ENCODE measurements around the gene MESP1. TPM values are rescaled to one million over a fixed set of nuclear protein-coding genes. Genes with fewer than 3 reads are reported as not detected.
A peak's percentile ranks its signal among the peaks of the same experiment; 100 is the strongest.

The MESP1 gene
- total and polyA plus RNA-seq, 2 of the 13 experiments (the other 11 are each of a cell fraction or from before 2014, with no cell fraction given) = not detected

GRCh38 chr15:89760303-89761008, 9.4 kb upstream of the MESP1 start (continued):
- TF ChIP-seq ZFAT (CRISPR knock-in tag; conservative IDR thresholded peaks at IDR 0.05) (no peak), BRD4 (CRISPR knock-in tag; IDR thresholded peaks at IDR 0.05) (no peak), ZNF770 (CRISPR knock-in tag; IDR thresholded peaks at IDR 0.05) (no peak), ARNT (IDR thresholded peaks at IDR 0.05) (no peak), ATF6 (CRISPR knock-in tag; conservative IDR thresholded peaks at IDR 0.05) (no peak), RORA (CRISPR knock-in tag; IDR thresholded peaks at IDR 0.05) (no peak), ZNF678 (CRISPR knock-in tag; IDR thresholded peaks at IDR 0.05) (no peak), CBX1 (IDR thresholded peaks at IDR 0.05; ENCODE audit: low read depth) (no peak), DMTF1 (CRISPR knock-in tag; IDR thresholded peaks at IDR 0.05) (no peak), TARDBP (CRISPR knock-in tag; IDR thresholded peaks at IDR 0.05) (no peak), KLF16 (CRISPR knock-in tag; IDR thresholded peaks at IDR 0.05) (no peak), NR3C1 (CRISPR knock-in tag; IDR thresholded peaks at IDR 0.05) (no peak), ZNF362 (CRISPR knock-in tag; IDR thresholded peaks at IDR 0.05; ENCODE audit: borderline replicate concordance) (no peak), ZNF281 (CRISPR knock-in tag; IDR thresholded peaks at IDR 0.05; ENCODE audit: borderline replicate concordance) (no peak), ZNF660 (CRISPR knock-in tag; IDR thresholded peaks at IDR 0.05; ENCODE audit: borderline replicate concordance, low read depth) (no peak), EZH2 (conservative IDR thresholded peaks at IDR 0.05; ENCODE audit: low read depth, low read length) (no peak), U2AF1 (optimal IDR thresholded peaks at IDR 0.05; ENCODE audit: low read depth, low read length) (peak; percentile 37), REXO4 (CRISPR knock-in tag; IDR thresholded peaks at IDR 0.05; ENCODE audit: borderline replicate concordance) (no peak), TP53 (CRISPR knock-in tag; conservative IDR thresholded peaks at IDR 0.05) (no peak), RFX1 (IDR thresholded peaks at IDR 0.05) (no peak)

Data from HepG2 (cell line).